IMR-90 (cell line): Measurements from ENCODE around the gene TAC4. TPM values are rescaled to one million over a fixed set of nuclear protein-coding genes. Genes with fewer than 3 reads are reported as not detected.

Experiments
- ATAC-seq: fragments of 200-7000 bp; cut with Tn5 transposase; 2 replicates; pipeline ENCODE4 v1.9.1; 2020; ENCODE audit warnings: low read depth, mild to moderate bottlenecking, moderate library complexity
- BruUV-seq: library from RNA; stranded (reverse); fragments of 400-500 nt; replicated peaks from 2 replicates; lab custom pipeline; 2021; lab: Mats Ljungman, UMichigan
- CTCF ChIA-PET: fragments of 300-600 bp; formaldehyde crosslinking; extraction: SDS; loops from one replicate; lab custom pipeline; 2021; ENCODE audit warnings: antibody characterized with exemption; lab: Yijun Ruan, JAX
- POLR2A ChIA-PET: fragments of 300-600 bp; sonication (Branson Sonifier 250); formaldehyde crosslinking; loops from one replicate; lab custom pipeline; 2022; ENCODE audit warnings: antibody characterized with exemption; ENCODE audit not compliant: unreplicated experiment; lab: Charles Lee
- DNase-seq: peaks from one replicate; pipeline ENCODE4 v3.0.0; 2013
- H2AFZ ChIP-seq: replicated peaks from 2 replicates; pipeline ENCODE3; 2013; ENCODE audit warnings: low read length, mild to moderate bottlenecking; ENCODE audit not compliant: poor library complexity
- H2AK5ac ChIP-seq: 2 replicates; pipeline ENCODE4 v1.6.1; 2013; ENCODE audit warnings: low read depth, low read length, inconsistent platforms
- H2AK9ac ChIP-seq: replicated peaks from 2 replicates; pipeline ENCODE3; 2013; ENCODE audit warnings: mild to moderate bottlenecking, low read depth, low read length, moderate library complexity; ENCODE audit not compliant: poor library complexity
- H2BK120ac ChIP-seq: 2 replicates; pipeline ENCODE4 v1.6.1; 2013; ENCODE audit warnings: low read depth, low read length, inconsistent platforms
- H2BK15ac ChIP-seq: 3 replicates; pipeline ENCODE4 v1.6.1; 2013; ENCODE audit warnings: low read depth, low read length, inconsistent platforms
- H2BK20ac ChIP-seq: 2 replicates; pipeline ENCODE4 v1.6.1; 2013; ENCODE audit warnings: low read depth, mild to moderate bottlenecking, inconsistent platforms, low read length, moderate library complexity
- H2BK5ac ChIP-seq: 2 replicates; pipeline ENCODE4 v1.6.1; 2013; ENCODE audit warnings: mild to moderate bottlenecking, low read depth, low read length, inconsistent platforms; ENCODE audit not compliant: poor library complexity, severe bottlenecking
- H3K14ac ChIP-seq: replicated peaks from 2 replicates; pipeline ENCODE4 v1.6.1; 2013; ENCODE audit warnings: low read depth, low read length, inconsistent platforms
- H3K18ac ChIP-seq: 2 replicates; pipeline ENCODE4 v1.6.1; 2013; ENCODE audit warnings: low read depth, low read length, control low read depth
- H3K23ac ChIP-seq: 2 replicates; pipeline ENCODE4 v1.6.1; 2013; ENCODE audit warnings: low read depth, low read length, inconsistent platforms
- H3K27ac ChIP-seq: 2 replicates; pipeline ENCODE4 v1.5.1; 2013; ENCODE audit warnings: mild to moderate bottlenecking, control low read depth, low read length; ENCODE audit not compliant: insufficient read depth
- H3K27me3 ChIP-seq: 2 replicates; pipeline ENCODE4 v1.6.1; 2013; ENCODE audit warnings: low read length; ENCODE audit not compliant: control insufficient read depth, insufficient read depth
- H3K36me3 ChIP-seq: 2 replicates; pipeline ENCODE4 v1.6.1; 2013; ENCODE audit warnings: low read length, mixed read lengths; ENCODE audit not compliant: control insufficient read depth, insufficient read depth
- H3K4ac ChIP-seq: 2 replicates; pipeline ENCODE4 v1.6.1; 2013; ENCODE audit warnings: low read depth, low read length, inconsistent platforms
- H3K4me1 ChIP-seq: 2 replicates; pipeline ENCODE4 v1.6.1; 2013; ENCODE audit warnings: low read length, mixed read lengths; ENCODE audit not compliant: control insufficient read depth, insufficient read depth
- H3K4me2 ChIP-seq: 2 replicates; pipeline ENCODE4 v1.6.1; 2013; ENCODE audit warnings: low read depth, mild to moderate bottlenecking, control low read depth, low read length, moderate library complexity
- H3K4me3 ChIP-seq: 2 replicates; pipeline ENCODE4 v1.5.1; 2013; ENCODE audit warnings: low read depth, mild to moderate bottlenecking, control low read depth, low read length, moderate library complexity; ENCODE audit not compliant: insufficient read depth
- H3K56ac ChIP-seq: 2 replicates; pipeline ENCODE4 v1.6.1; 2013; ENCODE audit warnings: low read length, inconsistent platforms; ENCODE audit not compliant: insufficient read depth; ENCODE audit errors: extremely low read depth
- H3K79me1 ChIP-seq, 2 experiments: 2 replicates each; pipeline ENCODE4 v1.6.1; 2013; ENCODE audit warnings: low read length in 2 of 2, inconsistent platforms in 1 of 2, low read depth in 1 of 2
- H3K9ac ChIP-seq: 2 replicates; pipeline ENCODE4 v1.6.1; 2013; ENCODE audit warnings: low read depth, low read length, control low read depth
- H3K9me1 ChIP-seq: 2 replicates; pipeline ENCODE4 v1.6.1; 2013; ENCODE audit warnings: low read length, inconsistent platforms; ENCODE audit not compliant: insufficient read depth
- H3K9me3 ChIP-seq: 2 replicates; pipeline ENCODE4 v1.6.1; 2013; ENCODE audit warnings: low read length; ENCODE audit not compliant: control insufficient read depth, insufficient read depth
- H4K20me1 ChIP-seq: 2 replicates; pipeline ENCODE4 v1.6.1; 2013; ENCODE audit warnings: low read length, inconsistent platforms; ENCODE audit not compliant: insufficient read depth
- H4K5ac ChIP-seq: 2 replicates; pipeline ENCODE4 v1.6.1; 2013; ENCODE audit warnings: mild to moderate bottlenecking, low read depth, low read length, control low read depth
- H4K8ac ChIP-seq, 2 experiments: 2 replicates each; pipeline ENCODE4 v1.6.1; 2013; ENCODE audit warnings: low read depth in 2 of 2, low read length in 2 of 2, control low read depth in 1 of 2, inconsistent platforms in 1 of 2
- H4K91ac ChIP-seq: 2 replicates; pipeline ENCODE4 v1.6.1; 2013; ENCODE audit warnings: low read depth, low read length, inconsistent platforms; ENCODE audit not compliant: insufficient read depth
- CEBPB ChIP-seq: IDR thresholded peaks from 2 replicates; pipeline ENCODE4 v1.6.1; 2012; ENCODE audit warnings: low read depth, low read length, improper control_type of control experiment
- CHD1 ChIP-seq: IDR thresholded peaks from 2 replicates; pipeline ENCODE4 v1.6.1; 2012; ENCODE audit warnings: low read depth, low read length, improper control_type of control experiment
- FOS ChIP-seq: fragments of 150-350 bp; IDR thresholded peaks from 2 replicates; pipeline ENCODE4 v1.6.1; 2016; ENCODE audit warnings: low read depth, low read length
- MAFK ChIP-seq: IDR thresholded peaks from 2 replicates; pipeline ENCODE4 v1.6.1; 2012; ENCODE audit warnings: low read depth, low read length, improper control_type of control experiment
- MAZ ChIP-seq: IDR thresholded peaks from 2 replicates; pipeline ENCODE4 v1.6.1; 2012; ENCODE audit warnings: low read depth, mild to moderate bottlenecking, low read length, improper control_type of control experiment, moderate library complexity, borderline replicate concordance
- MXI1 ChIP-seq: IDR thresholded peaks from 2 replicates; pipeline ENCODE4 v1.6.1; 2012; ENCODE audit warnings: low read depth, mild to moderate bottlenecking, low read length, moderate library complexity, borderline replicate concordance
- POLR2A ChIP-seq: IDR thresholded peaks from 2 replicates; pipeline ENCODE4 v1.6.1; 2012; ENCODE audit warnings: mild to moderate bottlenecking, low read depth, low read length
- RCOR1 ChIP-seq: IDR thresholded peaks from 2 replicates; pipeline ENCODE4 v1.6.1; 2012; ENCODE audit warnings: mild to moderate bottlenecking, low read length, improper control_type of control experiment; ENCODE audit not compliant: insufficient replicate concordance
- RFX5 ChIP-seq: IDR thresholded peaks from 2 replicates; pipeline ENCODE4 v1.8.0; 2012; ENCODE audit warnings: low read depth, mild to moderate bottlenecking, low read length, moderate library complexity
- SMC3 ChIP-seq: fragments of 150-350 bp; IDR thresholded peaks from 2 replicates; pipeline ENCODE4 v1.6.1; 2016; ENCODE audit warnings: low read depth, mild to moderate bottlenecking, antibody characterized with exemption, low read length, moderate library complexity
- WGBS, 2 experiments: methylation state at CpG; one replicate each; pipeline versions ENCODE4 v1.1.5 to v1.1.7; 2013; ENCODE audit warnings: missing lambda C conversion rate in 2 of 2; ENCODE audit not compliant: insufficient read length in 1 of 2; ENCODE audit errors: extremely low coverage in 2 of 2; 5-methylcytosine and 5-hydroxymethylcytosine counted together
- dilution Hi-C: fragments of 300-500 bp; cut with HindIII; formaldehyde crosslinking; loops from one replicate; pipeline ENCODE4 v1.14.3; 2018; ENCODE audit warnings: low sequenced_read_pairs; ENCODE audit not compliant: unreplicated experiment
- in situ Hi-C: fragments of 300-500 bp; cut with MboI; formaldehyde crosslinking; loops from 3 replicates; pipeline ENCODE4 v1.14.3; 2019; ENCODE audit warnings: low sequenced_read_pairs, inconsistent platforms, mixed read lengths
- intact Hi-C: fragments of 100-400 bp; cut with micrococcal nuclease; formaldehyde crosslinking; loops from 2 replicates; pipeline ENCODE4 v1.10.0; 2022
- polyA plus RNA-seq, 3 experiments: library from polyadenylated mRNA; depleted of rRNA; stranded (reverse); fragments of >200 nt; gene quantifications; 2 replicates each; pipeline ENCODE4 v1.2.3, GENCODE V29; 2012; ENCODE audit warnings: low replicate concordance in 1 of 3
- total RNA-seq: library from RNA; depleted of rRNA; stranded (reverse); fragments of >200 nt; gene quantifications from 2 replicates; pipeline ENCODE4 v1.2.3, GENCODE V29; 2012
- TF ChIP-seq, protein P1 (sequence below): fragments of 150-350 bp; IDR thresholded peaks from 2 replicates; pipeline ENCODE4 v1.6.1; 2016; ENCODE audit warnings: low read depth, mild to moderate bottlenecking, low read length, moderate library complexity, borderline replicate concordance
- TF ChIP-seq, protein P2 (sequence below): fragments of 150-350 bp; IDR thresholded peaks from 2 replicates; pipeline ENCODE4 v1.6.1; 2017; ENCODE audit warnings: mild to moderate bottlenecking, antibody characterized with exemption, low read length, low read depth
- TF ChIP-seq, protein P3 (sequence below): conservative IDR thresholded peaks from 2 replicates; pipeline ENCODE4 v1.5.1; 2012; ENCODE audit warnings: mild to moderate bottlenecking, low read depth, low read length, improper control_type of control experiment

The TAC4 gene
- total and polyA plus RNA-seq, 2 of the 4 experiments (the other 2 are of a cell fraction) = not detected

DNA sequence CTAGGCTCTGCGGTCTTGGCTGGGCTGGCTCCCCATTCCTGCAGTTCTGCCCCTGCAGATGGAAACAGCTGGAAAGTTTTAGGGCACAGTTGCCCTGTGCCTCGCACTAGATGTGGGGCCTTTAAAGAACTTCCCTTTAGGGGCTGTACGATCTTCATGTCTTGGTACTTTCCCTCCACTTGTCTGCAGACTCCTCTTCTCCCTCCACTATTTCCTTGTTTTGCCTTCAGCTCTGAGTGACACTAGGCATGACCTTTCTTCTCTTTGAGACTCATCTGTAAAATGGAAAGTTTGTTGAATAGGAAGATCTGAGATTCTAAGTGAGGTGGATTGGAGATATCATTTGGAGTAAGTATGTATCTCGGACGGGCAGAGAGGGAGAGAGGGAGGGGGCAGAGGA, 6.3 kb upstream of the TAC4 start:
- dilution Hi-C loops = no loop called here
- 79% methylated on average over 3 of the region's 5 CpGs; no CpG with 5 or more reads in 1 of the 2 experiments for WGBS, 2 experiments
- BruUV-seq = no TSS peak

More for the DNA sequence above, 6.3 kb upstream of the TAC4 start:
- no peak overlapping the region for H3K14ac ChIP-seq
- H3K79me1 ChIP-seq = no peaks in the 10 kb centered on the region
- H4K20me1 ChIP-seq = no peaks in the 10 kb centered on the region
- no peak overlapping the region for H3K9ac ChIP-seq
- no peak overlapping the region for H3K4me3 ChIP-seq
- no peak overlapping the region for H2BK120ac ChIP-seq
- no peaks in the 10 kb centered on the region for H3K9me1 ChIP-seq
- DNase-seq (no peak), ATAC-seq (no peak)
- in situ Hi-C loops = no loop called here
- H3K18ac ChIP-seq = no peak overlapping the region
- no peak overlapping the region for H2AK9ac ChIP-seq
- no peak overlapping the region for H3K56ac ChIP-seq
- H3K27ac ChIP-seq = no peak overlapping the region
- intact Hi-C loops = no loop called here
- H2AK5ac ChIP-seq = no peak overlapping the region
- TF ChIP-seq POLR2A (no peak), MAFK (no peak), MAZ (no peak), SMC3 (no peak), MXI1 (no peak), CEBPB (no peak), RCOR1 (no peak), CHD1 (no peak), RFX5 (no peak), FOS (no peak)
- TF ChIP-seq, protein P1, sequence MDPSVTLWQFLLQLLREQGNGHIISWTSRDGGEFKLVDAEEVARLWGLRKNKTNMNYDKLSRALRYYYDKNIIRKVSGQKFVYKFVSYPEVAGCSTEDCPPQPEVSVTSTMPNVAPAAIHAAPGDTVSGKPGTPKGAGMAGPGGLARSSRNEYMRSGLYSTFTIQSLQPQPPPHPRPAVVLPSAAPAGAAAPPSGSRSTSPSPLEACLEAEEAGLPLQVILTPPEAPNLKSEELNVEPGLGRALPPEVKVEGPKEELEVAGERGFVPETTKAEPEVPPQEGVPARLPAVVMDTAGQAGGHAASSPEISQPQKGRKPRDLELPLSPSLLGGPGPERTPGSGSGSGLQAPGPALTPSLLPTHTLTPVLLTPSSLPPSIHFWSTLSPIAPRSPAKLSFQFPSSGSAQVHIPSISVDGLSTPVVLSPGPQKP = no peak
- TF ChIP-seq, protein P2, sequence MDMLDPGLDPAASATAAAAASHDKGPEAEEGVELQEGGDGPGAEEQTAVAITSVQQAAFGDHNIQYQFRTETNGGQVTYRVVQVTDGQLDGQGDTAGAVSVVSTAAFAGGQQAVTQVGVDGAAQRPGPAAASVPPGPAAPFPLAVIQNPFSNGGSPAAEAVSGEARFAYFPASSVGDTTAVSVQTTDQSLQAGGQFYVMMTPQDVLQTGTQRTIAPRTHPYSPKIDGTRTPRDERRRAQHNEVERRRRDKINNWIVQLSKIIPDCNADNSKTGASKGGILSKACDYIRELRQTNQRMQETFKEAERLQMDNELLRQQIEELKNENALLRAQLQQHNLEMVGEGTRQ = no peak
- TF ChIP-seq, protein P3, sequence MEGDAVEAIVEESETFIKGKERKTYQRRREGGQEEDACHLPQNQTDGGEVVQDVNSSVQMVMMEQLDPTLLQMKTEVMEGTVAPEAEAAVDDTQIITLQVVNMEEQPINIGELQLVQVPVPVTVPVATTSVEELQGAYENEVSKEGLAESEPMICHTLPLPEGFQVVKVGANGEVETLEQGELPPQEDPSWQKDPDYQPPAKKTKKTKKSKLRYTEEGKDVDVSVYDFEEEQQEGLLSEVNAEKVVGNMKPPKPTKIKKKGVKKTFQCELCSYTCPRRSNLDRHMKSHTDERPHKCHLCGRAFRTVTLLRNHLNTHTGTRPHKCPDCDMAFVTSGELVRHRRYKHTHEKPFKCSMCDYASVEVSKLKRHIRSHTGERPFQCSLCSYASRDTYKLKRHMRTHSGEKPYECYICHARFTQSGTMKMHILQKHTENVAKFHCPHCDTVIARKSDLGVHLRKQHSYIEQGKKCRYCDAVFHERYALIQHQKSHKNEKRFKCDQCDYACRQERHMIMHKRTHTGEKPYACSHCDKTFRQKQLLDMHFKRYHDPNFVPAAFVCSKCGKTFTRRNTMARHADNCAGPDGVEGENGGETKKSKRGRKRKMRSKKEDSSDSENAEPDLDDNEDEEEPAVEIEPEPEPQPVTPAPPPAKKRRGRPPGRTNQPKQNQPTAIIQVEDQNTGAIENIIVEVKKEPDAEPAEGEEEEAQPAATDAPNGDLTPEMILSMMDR = no peak
- H4K5ac ChIP-seq = no peak overlapping the region
- no peak overlapping the region for H3K4me2 ChIP-seq
- no peak overlapping the region for H2BK5ac ChIP-seq
- H2AFZ ChIP-seq = no peak overlapping the region
- H3K36me3 ChIP-seq = no peaks in the 10 kb centered on the region
- POLR2A ChIA-PET = no interaction called here
- no peak overlapping the region for H2BK20ac ChIP-seq
- peaks cover 3% of the 10 kb centered on the region; the same call in 1 of the 2 replicates for H3K4me1 ChIP-seq
- CTCF ChIA-PET = no interaction called here
- H3K27me3 ChIP-seq = peaks cover 32% of the 10 kb centered on the region
- H4K8ac ChIP-seq = no peak overlapping the region
- no peaks in the 10 kb centered on the region for H3K9me3 ChIP-seq
- no peak overlapping the region for H2BK15ac ChIP-seq
- no peak overlapping the region for H3K23ac ChIP-seq
- no peak overlapping the region for H3K4ac ChIP-seq
- H4K91ac ChIP-seq = no peak overlapping the region
